GM21619 (cell line): ENCODE results near the gene CATSPERD.

ENCODE experiments used
- ATAC-seq: cut with Tn5 transposase; IDR thresholded peaks from one replicate; pipeline ENCODE4 v1.9.1; 2021; ENCODE audit not compliant: unreplicated experiment

Gene CATSPERD

DNA sequence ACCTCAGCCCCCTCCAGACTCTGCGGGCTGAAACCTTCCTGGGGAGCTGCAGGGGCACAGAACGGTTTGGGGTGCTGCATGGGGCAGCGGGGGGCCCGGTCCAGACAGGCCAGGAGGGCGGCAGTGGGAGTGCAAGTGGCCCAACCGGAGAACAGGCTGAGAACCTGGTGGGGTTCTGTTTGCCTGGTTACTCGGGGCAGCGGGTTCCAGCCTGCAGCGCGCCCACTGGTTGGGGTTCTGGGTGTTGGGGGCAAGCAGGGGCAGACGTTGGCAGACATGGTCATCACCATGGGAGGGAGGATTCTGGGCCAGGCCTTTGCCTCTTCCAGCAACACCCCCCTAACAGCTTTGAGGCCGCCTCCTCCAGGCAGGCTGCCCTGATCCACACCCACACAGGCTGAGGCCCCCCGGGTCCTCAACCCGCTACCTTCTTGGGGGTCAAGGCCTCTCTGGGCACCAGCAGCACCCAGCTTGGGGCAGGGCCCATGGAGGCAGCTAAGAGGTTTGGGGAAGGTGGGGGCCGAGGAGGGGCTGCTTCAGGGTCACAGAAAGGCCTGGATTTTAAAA is 64.2 kb downstream of the CATSPERD start, which contains the start of gene PRR22:
Gene PRR22 (minus strand): TSS at position 166 of the 567 bp plus-strand sequence. CDS start 86 bp downstream, at position 80.
- no peak for ATAC-seq

DNA sequence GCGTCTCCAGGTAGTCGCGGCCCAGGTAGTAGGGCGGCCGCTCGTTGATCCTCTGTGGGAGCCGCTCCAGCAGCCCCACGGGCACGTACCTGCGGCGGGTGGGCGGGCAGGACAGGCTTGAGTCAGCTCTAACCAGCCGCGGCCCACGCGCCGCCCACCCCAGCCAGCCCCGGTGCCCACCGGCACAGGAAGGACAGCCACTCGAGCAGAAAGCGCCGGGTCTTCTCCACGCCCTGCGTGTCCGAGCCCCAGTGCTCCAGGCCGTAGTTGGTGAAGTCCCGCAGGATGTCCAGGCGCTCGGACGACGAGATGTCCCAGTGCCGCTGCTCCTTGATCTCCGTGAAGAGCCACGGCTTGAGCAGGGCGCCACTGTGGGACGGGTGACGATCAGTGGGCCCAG is 65.0 kb downstream of the CATSPERD start:
- ATAC-seq = no peak

DNA sequence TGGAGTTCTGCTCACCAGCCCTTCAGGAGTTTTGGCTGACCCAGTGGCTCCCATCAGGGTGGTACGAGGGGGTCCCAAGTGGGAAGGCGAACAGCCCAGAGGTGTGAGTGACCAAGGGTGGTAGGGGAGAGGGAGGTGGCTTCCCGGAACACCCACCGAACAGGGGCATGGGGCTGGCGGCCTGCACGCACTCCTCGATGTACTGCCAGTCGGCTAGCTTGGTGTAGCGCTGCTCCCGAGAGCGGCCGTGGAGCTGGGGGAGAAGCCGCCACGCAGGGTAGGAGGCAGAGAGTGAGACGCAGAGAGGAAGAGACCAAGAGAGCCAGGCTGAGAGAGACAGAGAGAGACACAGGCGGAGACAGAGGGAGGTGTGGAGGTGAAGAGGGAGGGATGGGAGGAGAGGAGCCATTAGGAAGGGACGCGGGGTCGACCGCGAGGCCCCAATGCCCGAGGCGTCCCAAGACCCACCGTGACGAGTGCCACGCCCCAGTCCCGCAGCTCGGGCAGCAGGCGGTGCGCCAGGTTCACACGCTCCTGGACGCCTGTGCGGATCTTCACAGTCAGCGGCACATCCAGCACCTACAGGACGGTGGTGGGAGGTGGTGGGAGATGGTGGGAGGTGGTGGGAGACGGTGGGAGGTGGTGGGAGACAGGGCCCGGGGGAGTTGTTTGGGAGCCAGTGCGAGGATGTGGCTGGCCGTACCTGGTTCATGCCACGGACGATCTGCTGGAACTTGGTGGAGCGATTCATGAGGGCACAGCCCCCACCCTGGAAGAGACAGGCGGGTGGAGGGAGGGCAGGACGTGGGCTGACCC is 66.4 kb downstream of the CATSPERD start:
- ATAC-seq = no peak

DNA sequence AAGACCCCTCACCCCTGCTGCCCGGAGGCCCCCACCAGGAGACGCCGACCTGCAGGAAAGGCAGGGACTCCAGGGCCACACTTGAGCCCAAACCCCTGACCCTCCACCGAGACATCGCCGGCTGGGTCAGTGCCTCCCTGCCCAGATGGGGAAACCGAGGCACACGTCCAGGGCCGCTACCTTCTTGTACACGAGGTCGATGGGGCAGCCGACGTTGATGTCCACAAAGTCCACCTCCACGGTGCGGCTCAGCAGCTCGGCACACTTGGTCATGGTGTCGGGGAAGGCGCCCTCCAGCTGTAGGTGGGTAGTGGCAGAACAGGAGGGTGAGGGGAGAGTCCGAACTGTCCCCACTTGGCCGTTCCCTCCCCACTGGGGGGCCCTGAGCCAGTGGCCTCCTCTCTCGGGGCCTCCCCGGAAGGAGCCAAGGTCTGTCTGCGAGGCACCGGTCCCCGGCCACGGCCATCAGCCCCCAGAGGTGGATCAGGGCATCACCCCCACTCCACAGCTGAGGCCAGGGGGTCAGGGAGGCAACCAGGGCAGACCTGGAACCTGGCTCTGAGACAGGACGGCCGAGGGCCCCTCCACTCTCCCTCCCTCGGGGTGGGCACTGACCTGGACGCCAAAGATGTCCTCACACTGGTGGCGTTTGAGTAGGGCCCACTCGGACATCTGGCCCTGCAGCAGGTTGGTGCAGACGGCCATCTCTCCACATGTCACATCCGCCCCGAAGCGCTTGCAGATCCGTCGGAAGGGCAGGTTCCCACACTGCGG is 67.2 kb downstream of the CATSPERD start:
- no peak for ATAC-seq

DNA sequence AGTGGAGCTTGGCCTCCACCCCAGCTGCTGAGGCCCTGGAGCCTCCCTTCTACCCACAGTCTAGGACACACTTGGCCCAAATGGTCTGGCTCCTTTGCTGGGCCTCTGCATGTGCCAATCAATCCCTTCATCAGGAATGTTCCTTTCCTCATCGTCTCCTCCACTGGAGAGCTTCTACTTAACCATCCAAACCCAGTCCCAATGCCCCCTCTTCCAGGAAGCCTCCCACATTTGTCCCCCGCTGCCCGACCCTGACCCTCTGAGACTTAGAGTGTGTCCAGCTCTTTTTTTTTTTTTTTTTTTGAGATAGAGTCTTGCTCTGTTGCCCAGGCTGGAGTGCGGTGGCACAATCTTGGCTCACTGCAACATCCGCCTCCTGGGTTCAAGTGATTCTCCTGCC is 68.0 kb downstream of the CATSPERD start:
- ATAC-seq = no peak

DNA sequence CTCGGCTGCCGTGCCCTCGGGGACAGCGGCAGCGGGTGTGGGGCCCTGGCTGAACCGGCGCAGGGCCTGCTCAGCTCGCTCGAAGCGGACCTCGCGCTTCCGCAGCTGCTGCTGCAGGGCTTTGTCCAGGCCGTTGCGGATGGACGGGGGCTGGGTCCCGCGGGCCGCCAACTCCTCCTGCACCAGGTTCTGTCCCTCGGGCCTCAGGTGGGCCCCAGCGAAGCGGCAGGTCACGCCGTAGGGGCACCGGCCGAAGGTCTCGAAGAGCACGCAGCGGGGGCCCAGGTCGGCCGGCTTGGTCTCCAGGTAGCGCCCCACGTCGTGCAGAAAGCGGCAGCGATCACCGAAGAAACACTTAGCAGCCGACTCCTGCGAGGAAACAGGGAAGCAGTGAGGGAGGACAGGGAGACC is 68.9 kb downstream of the CATSPERD start:
- ATAC-seq = no peak

DNA sequence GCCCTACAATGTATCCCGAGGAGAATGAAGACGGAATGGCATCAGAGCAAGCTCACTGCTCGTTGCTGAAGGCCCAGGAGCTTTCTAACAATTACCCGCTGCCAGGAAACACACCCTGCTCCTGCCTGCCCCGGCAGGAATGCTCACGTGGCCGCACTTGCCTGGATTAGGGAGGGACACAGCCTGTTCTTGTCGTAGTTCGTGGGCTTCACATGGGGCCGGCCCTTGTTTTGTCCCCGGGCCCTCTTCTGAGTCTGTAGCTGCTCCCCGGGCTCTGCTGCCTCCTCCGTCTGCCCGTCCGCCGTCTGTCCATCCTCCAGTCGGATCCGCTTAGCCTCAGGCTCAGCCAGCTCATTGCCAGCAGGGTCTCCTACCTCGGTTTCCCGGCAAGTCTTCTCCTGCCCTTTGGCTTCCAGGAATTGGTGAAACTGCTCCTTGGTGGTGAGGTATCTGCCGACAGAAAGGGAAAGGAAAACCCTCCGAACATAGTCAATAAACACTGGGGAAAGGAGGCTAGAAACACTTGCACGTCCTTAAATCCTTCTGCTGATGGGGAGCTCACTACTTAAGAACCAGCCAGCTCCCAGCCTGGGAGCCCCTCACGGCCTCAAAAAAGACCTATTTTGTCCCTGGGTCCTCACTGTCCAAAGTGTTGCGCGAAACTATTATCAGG is 69.6 kb downstream of the CATSPERD start:
- ATAC-seq = no peak

DNA sequence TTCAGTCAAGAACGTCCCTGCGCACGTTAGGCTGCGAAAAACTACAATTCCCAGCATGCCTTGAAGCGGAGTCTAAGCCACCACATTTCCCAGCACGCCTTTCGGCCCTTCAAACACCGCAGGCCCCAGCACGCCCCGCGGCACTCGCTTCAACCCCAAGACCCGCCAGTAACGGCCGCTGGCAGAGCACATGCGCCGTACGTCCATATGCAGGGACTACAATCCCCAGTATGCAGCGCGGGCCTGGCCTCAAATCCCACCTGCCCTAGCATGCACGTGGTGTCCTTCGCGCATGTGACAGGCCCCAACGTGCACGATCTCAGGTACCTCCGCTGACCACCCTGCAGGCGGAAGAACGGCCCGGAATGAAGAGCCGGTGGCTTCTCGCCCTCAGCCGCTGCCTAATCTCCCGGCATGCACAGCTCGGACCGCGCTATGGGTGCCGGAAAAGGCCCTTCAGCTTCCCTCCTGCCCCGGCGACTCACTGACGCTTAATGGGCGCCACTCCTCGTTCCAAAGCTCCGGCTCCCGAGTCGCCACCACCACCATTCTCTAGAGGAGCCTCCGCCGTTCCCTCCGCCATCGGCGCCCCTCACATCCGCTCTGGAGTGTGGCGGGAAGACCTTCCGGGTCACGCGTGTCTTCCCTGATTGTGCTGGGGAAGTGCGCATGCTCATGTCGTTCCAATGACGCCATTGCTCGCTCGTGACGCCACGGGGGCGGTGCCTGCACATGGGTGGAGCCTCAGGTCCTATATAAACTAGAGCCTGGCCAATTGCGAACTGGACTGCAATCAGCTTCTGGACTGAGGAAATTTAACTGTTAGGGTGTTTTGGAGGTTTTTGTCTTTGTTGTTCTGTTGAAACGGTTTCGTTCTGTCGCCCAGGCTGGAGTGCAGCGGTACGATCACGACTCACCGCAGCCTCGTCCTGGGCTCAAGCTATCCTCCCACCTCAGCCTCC is 70.4 kb downstream of the CATSPERD start, which contains the start of gene DUS3L:
Gene DUS3L (minus strand): TSS at position 605 of the 962 bp plus-strand sequence. CDS start 22 bp downstream, at position 583.
- ATAC-seq = peak; percentile 84

DNA sequence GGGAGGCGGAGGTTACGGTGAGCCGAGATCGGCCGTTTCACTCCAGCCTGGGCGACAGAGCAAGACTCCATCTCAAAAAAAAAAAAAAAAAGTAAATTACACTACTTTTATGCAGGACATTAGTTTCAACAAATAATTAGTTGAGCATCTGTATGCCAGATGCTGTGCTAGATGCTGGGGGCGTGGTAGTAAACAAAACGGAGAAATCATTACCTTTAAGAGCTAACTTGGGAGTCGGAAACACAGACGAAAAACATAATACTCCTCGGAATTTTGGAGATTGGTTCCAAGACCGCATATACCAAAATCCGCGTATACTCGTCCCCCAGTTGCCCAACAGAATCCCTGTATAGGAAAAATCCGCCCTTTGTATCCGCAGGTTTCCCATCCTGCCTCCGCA is 71.8 kb downstream of the CATSPERD start:
- no peak for ATAC-seq

DNA sequence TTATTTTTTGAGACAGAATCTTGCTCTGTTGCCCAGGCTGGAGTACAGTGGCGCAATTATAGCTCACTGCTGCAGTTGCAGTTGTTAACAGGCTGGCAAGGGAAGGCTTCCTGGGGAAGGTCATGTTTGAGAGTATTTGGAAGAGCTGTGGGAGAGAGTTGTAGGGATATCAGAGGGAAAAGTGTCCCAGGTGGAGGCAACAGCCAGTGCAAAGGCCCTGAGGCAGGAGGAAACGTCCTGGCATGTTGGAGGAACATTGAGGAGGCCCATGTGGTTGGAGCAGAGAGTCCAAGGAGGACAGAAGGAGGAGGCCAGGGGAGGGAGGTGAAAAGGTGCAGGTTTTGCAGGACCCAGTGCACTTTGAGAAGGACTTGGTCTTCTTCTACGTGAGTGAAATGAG is 72.8 kb downstream of the CATSPERD start:
- no peak for ATAC-seq

DNA sequence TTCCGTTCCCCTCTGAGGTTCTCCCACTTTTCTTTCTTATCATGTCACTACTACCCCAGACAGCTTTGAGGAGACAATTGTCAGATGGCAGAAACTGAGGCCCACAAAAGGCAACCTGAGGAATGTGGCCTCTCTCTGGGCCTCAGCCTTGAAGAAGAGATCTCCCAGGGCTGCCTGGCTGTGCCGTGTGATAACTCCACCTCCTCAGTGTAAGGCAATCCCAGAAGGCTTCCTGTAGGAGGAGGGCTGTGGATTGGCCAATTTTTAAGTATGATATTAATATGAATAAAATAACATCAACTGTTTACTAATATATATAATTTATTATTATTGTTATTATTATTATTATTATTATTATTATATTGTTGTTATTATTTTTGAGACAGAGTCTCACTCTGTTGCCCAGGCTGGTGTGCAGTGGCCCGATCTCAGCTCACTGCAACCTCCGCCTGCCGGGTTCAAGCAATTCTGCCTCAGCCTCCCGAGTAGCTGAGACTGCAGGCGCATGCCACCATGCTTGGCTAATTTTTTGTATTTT is 75.0 kb downstream of the CATSPERD start:
- ATAC-seq = no peak

DNA sequence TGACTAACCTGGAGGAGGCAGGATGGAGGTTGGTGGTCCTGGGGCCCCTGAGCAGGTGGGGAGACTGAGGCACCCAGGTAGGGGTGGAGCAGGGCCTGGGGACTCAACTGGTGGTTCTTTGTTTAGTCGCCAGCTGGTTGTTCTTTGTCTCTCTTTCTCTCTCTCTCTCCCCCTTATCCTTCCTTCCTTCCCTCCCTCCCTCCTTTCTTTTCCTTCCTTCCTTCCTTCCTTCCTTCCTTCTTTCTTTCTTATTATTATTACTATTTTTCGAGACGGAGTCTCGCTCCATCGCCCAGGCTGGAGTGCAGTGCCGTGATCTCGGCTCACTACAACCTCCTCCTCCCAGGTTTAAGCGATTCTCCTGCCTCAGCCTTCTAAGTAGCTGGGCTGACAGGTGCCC is 77.8 kb downstream of the CATSPERD start:
- ATAC-seq = no peak

DNA sequence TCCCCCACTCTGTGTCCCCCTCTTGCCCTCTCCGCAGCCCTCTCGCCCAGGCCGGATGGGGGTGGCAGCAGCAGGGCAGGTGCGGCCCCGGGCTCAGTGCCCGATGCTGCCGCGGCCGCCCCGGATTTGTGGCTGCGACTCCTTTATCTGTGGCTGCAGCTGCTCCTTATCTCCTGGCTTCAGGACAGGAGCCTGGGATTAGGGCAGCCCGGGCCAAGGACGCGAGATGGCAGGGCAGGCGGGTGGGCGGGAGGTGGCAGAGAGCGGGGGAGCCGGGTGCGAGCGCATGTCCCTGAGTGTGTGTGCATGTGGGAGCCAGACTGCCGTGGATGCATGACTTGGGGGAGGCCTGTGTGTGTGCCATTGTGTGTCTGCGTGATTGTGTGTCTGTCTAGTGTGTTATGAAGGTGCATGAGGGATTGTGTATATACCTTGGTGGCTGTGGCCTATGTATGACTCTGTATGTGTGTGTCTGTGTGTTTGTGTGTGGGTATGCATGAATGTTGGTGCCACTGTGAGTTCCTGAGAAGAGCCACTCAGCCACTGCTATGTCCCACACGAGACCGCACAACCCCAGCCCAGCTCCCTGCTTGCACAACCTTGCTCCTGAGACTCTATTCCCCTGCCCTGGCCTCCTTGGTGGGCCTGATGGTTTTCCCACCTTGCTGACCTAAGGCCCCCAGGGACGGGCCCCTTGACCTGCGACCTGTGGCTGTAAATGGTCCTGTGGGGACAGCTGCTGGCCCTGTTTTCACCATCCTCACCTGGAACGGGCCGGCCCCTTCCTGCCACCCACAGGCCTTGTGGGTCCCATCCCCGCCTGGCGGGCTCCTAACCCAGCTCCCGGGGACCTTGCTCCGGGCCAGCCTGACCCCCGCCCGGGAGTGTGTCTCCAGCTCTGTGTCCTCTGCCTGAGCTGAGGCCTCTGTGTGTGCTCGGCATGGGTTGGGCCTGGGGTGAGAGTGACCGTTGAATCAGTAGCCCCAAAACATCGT is 79.1 kb downstream of the CATSPERD start:
- no peak for ATAC-seq

DNA sequence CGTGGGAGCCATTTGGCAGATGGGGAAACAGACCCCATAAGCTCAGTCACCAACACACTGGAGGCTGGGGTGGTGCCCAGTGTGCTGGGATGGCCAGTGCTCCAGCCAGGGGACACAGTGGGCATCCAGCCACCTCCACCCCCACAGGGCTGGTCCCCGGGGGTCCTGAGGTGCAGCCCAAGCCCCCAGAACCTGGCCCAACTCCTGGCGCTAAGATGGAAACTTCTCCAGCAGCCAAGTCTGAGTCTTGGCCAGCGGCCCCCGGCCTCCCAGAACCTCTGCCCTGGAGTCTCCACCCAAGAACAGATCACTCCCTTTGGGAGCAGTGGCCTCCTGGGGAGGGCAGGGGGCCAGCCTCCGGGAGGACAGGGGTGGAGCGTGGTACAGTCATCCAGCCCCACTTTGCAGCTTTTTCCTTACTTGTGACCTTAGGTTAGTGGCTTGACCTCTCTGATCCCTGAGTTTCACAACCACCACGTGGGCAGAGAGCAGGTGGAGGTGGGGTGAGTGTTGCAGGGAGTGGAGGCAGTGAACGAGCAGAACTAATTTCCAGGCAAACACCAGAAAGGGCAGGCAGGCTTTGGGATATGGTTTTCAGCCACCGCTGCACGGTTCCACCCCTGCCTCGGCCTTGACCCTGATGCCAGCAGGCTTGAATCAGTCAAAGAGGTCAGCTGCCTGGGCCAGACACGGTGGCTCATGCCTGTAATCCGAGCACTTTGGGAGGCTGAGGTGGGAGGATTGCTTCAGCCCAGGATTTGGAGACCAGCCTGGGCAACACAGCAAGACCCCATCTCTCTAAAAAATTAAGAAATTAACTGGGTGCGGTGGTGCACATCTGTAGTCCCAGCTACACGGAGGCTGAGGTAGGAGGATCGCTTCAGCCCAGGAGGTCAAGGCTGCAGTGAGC is 80.2 kb downstream of the CATSPERD start:
- no peak for ATAC-seq

DNA sequence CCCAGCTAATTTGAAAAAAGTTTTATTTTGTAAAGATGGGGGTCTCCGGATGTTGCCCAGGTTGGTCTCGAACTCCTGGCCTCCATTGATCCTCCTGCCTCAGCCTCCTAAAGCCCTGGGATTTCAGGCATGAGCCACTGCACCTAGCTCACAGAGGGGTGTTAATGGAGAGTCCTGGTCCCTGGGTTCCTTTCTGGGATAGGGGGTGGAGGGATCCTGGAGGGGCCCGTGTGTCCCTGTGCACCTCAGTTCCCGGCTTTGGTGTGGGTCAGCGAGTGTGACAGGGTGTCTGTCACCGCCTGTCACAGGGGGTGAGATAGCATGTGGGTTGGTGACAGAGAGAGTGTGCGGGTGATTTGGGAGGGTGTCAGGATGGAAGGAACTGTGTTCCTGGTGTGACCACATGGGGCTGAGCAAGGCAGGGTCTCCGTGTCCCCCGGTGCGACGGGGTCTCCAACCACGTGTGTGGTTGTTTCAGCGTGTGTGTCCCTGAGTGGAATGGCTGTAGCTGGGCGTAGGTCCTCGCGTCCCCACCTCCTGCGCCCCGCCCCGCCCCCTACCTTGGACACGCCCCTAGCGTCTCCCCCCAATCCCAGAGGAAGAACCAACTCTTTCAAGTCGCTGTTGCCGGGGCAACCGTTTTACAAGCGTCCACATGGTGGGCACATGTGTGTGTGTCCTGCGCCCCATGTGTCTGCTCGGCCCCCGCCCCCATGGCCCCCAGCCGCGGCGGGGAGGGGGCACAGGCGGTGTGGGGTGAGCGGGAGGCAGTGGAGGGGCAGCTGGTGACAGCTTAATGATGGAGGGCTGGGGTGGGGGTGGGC is 81.6 kb downstream of the CATSPERD start:
- ATAC-seq = no peak

DNA sequence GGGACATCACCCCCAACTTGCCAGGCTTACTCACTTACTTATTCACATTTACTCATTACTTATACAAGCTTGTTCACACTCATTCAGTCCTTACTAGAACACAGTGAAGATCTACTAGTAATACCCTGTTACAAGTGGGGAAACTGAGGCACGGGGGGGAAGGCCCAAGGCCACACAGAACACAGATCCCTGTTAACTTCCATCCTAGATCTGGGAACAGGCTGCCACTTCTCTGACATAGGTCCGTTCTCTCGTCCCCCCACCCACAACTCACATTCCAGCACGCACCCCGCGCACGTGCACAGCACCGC is 83.0 kb downstream of the CATSPERD start:
- ATAC-seq = no peak
